HG03558 (cell line): ENCODE results near the gene PDE10A.

ENCODE experiments used
- ATAC-seq: cut with Tn5 transposase; IDR thresholded peaks from one replicate; pipeline ENCODE4 v1.9.1; 2021; ENCODE audit warnings: moderate number of reproducible peaks; ENCODE audit not compliant: unreplicated experiment; ENCODE audit errors: extremely low read depth

PDE10A gene

GRCh38 chr6:165679326-165679725 is 16.3 kb upstream of the PDE10A start:
- no peak for ATAC-seq

DNA sequence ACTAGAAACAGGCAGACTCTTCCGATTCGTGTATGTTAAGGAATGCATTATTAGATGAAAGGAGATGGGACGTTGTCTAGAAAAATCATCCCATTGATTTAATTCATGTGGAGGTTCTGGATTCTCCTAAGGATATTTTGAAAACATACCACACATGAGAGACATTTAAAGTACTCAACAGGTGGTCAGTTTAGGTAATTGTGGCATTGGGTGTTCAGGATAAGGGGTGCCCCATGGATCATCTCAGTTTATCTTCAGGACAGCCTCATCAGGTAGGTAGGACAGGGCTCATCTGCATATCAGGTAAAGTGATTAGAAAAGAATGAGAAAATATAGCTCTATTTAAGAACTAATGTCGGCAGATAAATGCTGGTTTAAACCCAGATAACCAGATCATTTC is 15.9 kb upstream of the PDE10A start:
- no peak for ATAC-seq

DNA sequence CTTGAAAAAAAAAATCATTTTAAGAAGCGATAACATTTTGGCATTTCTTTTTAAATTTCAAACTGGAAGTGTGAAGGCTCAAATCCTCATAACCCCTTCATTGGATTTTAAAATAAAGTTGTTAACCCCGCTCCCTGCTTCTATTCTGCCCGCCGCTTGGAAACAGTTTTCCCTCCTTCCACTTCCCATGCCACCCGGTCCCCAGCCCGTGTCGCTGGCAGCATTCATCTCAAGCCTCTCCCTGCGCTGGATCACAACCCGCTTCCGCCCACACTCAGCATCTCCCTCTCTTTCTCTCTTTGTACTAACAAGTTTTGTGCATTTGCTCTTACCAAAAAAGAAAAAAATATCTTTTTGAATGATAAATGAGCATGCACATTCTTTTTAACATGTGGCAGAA is 15.4 kb upstream of the PDE10A start:
- no peak for ATAC-seq

- no peak for ATAC-seq
Measured at GRCh38 chr6:165677091-165677490, 14.1 kb upstream of the PDE10A start.

- ATAC-seq: no peak
Measured at GRCh38 chr6:165676435-165677068, 13.5 kb upstream of the PDE10A start.

DNA sequence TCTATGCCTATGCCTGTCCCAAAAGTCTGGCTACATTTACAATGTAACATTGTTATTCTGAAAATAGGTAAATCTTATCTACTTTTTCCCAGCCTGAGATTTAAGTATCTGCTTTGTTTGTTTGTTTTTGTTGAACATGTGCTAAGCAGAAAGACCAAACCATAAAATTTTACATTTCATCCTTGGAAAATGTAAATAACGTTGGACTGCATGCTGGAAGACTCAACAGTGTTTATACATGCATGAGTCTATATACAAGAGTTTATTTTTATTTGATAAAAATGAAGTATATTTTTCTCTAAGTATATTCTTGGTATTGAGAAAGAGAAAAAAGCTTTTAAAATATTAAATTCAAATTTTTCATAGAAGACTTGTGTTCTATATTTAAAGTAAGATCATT is 12.1 kb upstream of the PDE10A start:
- no peak for ATAC-seq

- ATAC-seq: no peak
Measured at GRCh38 chr6:165674155-165675029, 11.4 kb upstream of the PDE10A start.

- no peak for ATAC-seq
Measured at GRCh38 chr6:165671222-165671768, 8.3 kb upstream of the PDE10A start.

DNA sequence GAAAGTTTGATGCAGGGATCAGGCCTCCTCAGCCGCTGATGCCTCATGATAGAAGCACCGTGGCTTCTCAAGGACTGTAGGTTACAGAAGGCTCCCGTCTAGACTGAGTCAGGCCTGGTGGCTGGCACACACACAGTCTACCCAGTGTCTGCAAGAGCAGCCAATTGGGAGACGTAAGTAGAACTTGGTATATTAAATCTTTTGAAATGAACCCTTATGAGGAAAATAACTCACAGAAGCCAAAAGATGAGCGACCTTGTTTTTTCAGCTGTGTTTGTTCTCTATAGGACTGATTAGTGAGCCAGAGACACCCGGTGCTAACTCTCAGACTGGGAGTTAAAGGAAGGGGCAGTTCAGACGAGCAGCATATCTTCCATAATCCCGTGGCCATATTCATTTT is 5.9 kb upstream of the PDE10A start:
- no peak for ATAC-seq

GRCh38 chr6:165665384-165665672 is 2.3 kb upstream of the PDE10A start:
- ATAC-seq: no peak

DNA sequence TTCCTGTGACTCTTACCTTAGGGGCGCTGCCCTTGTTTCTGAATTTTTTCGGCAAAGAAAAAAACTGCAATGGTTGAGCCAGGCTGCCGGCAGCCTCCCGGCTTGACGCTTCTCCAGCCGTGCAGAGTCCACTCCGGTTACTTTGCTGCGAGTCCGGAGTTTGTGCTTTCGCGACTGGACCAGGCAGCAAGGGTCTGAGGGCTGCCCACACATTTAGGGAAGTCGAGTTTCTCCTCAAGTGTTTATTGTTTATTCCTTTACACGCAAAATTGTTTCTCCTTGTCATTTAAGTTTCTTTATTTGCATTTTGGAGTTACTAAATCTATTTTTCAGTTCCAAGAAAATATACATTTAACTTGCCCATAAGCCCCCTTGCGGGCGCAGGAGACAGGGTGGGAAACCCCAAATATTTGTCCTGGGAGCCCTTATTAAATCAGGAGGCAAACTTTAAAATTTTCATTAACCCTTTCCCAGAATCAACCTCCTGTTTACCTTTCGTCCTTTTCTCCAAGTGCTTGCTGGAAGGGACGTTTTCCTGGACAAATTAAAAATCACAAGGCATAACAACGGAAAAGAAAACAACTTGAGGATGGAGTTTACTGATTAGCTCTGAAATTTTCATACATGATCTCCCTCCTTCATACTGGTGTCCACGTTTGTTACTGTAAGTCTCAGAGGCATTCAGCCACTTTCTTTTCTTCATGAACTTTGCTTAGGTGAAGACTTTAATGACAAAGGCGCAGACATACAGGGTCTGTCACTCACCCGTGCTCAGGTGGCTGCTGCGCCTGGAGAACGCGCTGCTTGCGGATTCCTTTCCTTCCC is 1.7 kb upstream of the PDE10A start:
- ATAC-seq: no peak

- no peak for ATAC-seq
Measured at GRCh38 chr6:165663736-165664558, 906 bp upstream of the PDE10A start.

GRCh38 chr6:165663377-165663735 is 315 bp upstream of the PDE10A start:
- no peak for ATAC-seq

- ATAC-seq: no peak
Measured at GRCh38 chr6:165662041-165662748, 846 bp downstream of the PDE10A start.

DNA sequence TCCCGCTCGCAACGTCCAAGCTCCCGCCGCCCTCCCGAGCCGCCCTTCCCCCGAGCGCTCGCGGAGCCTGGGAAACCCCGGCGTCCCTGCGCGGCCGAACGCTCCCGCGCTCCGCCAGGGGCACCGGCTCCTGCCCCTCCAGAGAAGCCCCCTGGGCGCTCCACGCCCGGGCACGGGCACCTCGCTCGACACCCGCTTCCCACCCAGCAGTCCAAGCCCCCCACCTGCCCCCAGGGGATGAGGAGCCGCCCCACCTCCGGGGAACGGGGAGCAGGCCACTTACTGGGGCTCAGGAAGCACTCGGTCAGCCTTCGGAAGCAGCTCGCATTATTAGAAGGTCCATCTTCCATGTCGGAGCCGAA is 1.4 kb downstream of the PDE10A start:
- no peak for ATAC-seq

GRCh38 chr6:165660857-165661663 is 2.0 kb downstream of the PDE10A start:
- ATAC-seq: no peak

GRCh38 chr6:165659945-165660856 is 2.8 kb downstream of the PDE10A start:
- no peak for ATAC-seq
